ENCODE results near the gene TARS3.

TARS3 gene

GRCh38 chr15:101689901-101690300, 34.4 kb downstream of the TARS3 start:
- no peaks in the 10 kb centered on the region for H3K9me3 ChIP-seq (ENCODE audit: control extremely low read depth in 1 of 5, control insufficient read depth in 4 of 5, insufficient read depth in 2 of 5, low read depth in 1 of 5, low read length in 4 of 5)
- WGBS (ENCODE audit: insufficient coverage) = 100% methylated on average over 5 of the region's 6 CpGs
- peaks cover 8 to 35% (median 14%) of the 10 kb centered on the region in 4 experiments for H3K36me3 ChIP-seq (ENCODE audit: control insufficient read depth in 4 of 4, insufficient read depth in 4 of 4, low read length in 3 of 4)
- no peak for DNase-seq
- ChIA-PET POLR2A (no interaction called here), CTCF (no interaction called here)
- H3K27me3 ChIP-seq (replicated peaks in 2 of 5; ENCODE audit: control insufficient read depth in 4 of 5, insufficient read depth in 5 of 5, low read length in 4 of 5) = no peaks in the 10 kb centered on the region
- H3K4me3 ChIP-seq (ENCODE audit: control insufficient read depth in 1 of 7, extremely low read depth in 1 of 7, insufficient read depth in 4 of 7, low read depth in 2 of 7, low read length in 6 of 7) = no peak overlapping the region
- H3K4me1 ChIP-seq (ENCODE audit: control extremely low read depth in 1 of 4, control insufficient read depth in 4 of 4, insufficient read depth in 4 of 4, low read length in 3 of 4) = no peaks in the 10 kb centered on the region
- no peak overlapping the region for H3K27ac ChIP-seq (ENCODE audit: insufficient read depth in 1 of 2, low read depth in 1 of 2, low read length in 2 of 2, poor library complexity in 1 of 2, severe bottlenecking in 2 of 2)

- H3K27me3 ChIP-seq (replicated peaks in 2 of 5; ENCODE audit: control insufficient read depth in 4 of 5, insufficient read depth in 5 of 5, low read length in 4 of 5) = no peaks in the 10 kb centered on the region
- no peak overlapping the region for H3K4me3 ChIP-seq (ENCODE audit: control insufficient read depth in 1 of 7, extremely low read depth in 1 of 7, insufficient read depth in 4 of 7, low read depth in 2 of 7, low read length in 6 of 7)
- ChIA-PET CTCF (no interaction called here), POLR2A (no interaction called here)
- no peaks in the 10 kb centered on the region for H3K9me3 ChIP-seq (ENCODE audit: control extremely low read depth in 1 of 5, control insufficient read depth in 4 of 5, insufficient read depth in 2 of 5, low read depth in 1 of 5, low read length in 4 of 5)
- DNase-seq = no peak
- H3K27ac ChIP-seq (ENCODE audit: insufficient read depth in 1 of 2, low read depth in 1 of 2, low read length in 2 of 2, poor library complexity in 1 of 2, severe bottlenecking in 2 of 2) = no peak overlapping the region
- no peaks in the 10 kb centered on the region for H3K4me1 ChIP-seq (ENCODE audit: control extremely low read depth in 1 of 4, control insufficient read depth in 4 of 4, insufficient read depth in 4 of 4, low read length in 3 of 4)
- peaks cover 0 to 27% (median 15%) of the 10 kb centered on the region in 4 experiments for H3K36me3 ChIP-seq (ENCODE audit: control insufficient read depth in 4 of 4, insufficient read depth in 4 of 4, low read length in 3 of 4)
- WGBS (ENCODE audit: insufficient coverage) = 100% methylated on average over 1 of the region's 2 CpGs
Measured at GRCh38 chr15:101686718-101687117, 37.6 kb downstream of the TARS3 start.

- ChIA-PET POLR2A (no interaction called here), CTCF (no interaction called here)
- WGBS (ENCODE audit: insufficient coverage) = no CpG with 5 or more reads among the region's 3 CpGs
- Histone ChIP-seq H3K27me3 (replicated peaks in 2 of 5; ENCODE audit: control insufficient read depth in 4 of 5, insufficient read depth in 5 of 5, low read length in 4 of 5) (no peaks in the 10 kb centered on the region), H3K4me1 (ENCODE audit: control extremely low read depth in 1 of 4, control insufficient read depth in 4 of 4, insufficient read depth in 4 of 4, low read length in 3 of 4) (no peaks in the 10 kb centered on the region), H3K36me3 (ENCODE audit: control insufficient read depth in 4 of 4, insufficient read depth in 4 of 4, low read length in 3 of 4) (peaks cover under 1 to 32% (median 18%) of the 10 kb centered on the region in 4 experiments), H3K9me3 (ENCODE audit: control extremely low read depth in 1 of 5, control insufficient read depth in 4 of 5, insufficient read depth in 2 of 5, low read depth in 1 of 5, low read length in 4 of 5) (no peaks in the 10 kb centered on the region), H3K27ac (ENCODE audit: insufficient read depth in 1 of 2, low read depth in 1 of 2, low read length in 2 of 2, poor library complexity in 1 of 2, severe bottlenecking in 2 of 2) (no peak overlapping the region), H3K4me3 (ENCODE audit: control insufficient read depth in 1 of 7, extremely low read depth in 1 of 7, insufficient read depth in 4 of 7, low read depth in 2 of 7, low read length in 6 of 7) (no peak overlapping the region)
- no peak for DNase-seq
Measured at GRCh38 chr15:101684877-101685276, 39.4 kb downstream of the TARS3 start.

GRCh38 chr15:101684384-101684783, 39.9 kb downstream of the TARS3 start:
- H3K27ac ChIP-seq (ENCODE audit: insufficient read depth in 1 of 2, low read depth in 1 of 2, low read length in 2 of 2, poor library complexity in 1 of 2, severe bottlenecking in 2 of 2) = no peak overlapping the region
- ChIA-PET POLR2A (no interaction called here), CTCF (no interaction called here)
- H3K9me3 ChIP-seq (ENCODE audit: control extremely low read depth in 1 of 5, control insufficient read depth in 4 of 5, insufficient read depth in 2 of 5, low read depth in 1 of 5, low read length in 4 of 5) = no peaks in the 10 kb centered on the region
- WGBS (ENCODE audit: insufficient coverage) = 100% methylated on average over 1 of the region's 1 CpG
- H3K4me1 ChIP-seq (ENCODE audit: control extremely low read depth in 1 of 4, control insufficient read depth in 4 of 4, insufficient read depth in 4 of 4, low read length in 3 of 4) = no peaks in the 10 kb centered on the region
- DNase-seq = no peak
- H3K36me3 ChIP-seq (ENCODE audit: control insufficient read depth in 4 of 4, insufficient read depth in 4 of 4, low read length in 3 of 4) = peaks cover 2 to 34% (median 20%) of the 10 kb centered on the region in 4 experiments
- no peak overlapping the region for H3K4me3 ChIP-seq (ENCODE audit: control insufficient read depth in 1 of 7, extremely low read depth in 1 of 7, insufficient read depth in 4 of 7, low read depth in 2 of 7, low read length in 6 of 7)
- H3K27me3 ChIP-seq (replicated peaks in 2 of 5; ENCODE audit: control insufficient read depth in 4 of 5, insufficient read depth in 5 of 5, low read length in 4 of 5) = no peaks in the 10 kb centered on the region

GRCh38 chr15:101679806-101680205, 44.5 kb downstream of the TARS3 start:
- POLR2A ChIA-PET = no interaction called here
- DNase-seq = no peak
- H3K27ac ChIP-seq (ENCODE audit: insufficient read depth in 1 of 2, low read depth in 1 of 2, low read length in 2 of 2, poor library complexity in 1 of 2, severe bottlenecking in 2 of 2) = no peak overlapping the region
- H3K27me3 ChIP-seq (replicated peaks in 2 of 5; ENCODE audit: control insufficient read depth in 4 of 5, insufficient read depth in 5 of 5, low read length in 4 of 5) = no peaks in the 10 kb centered on the region
- H3K36me3 ChIP-seq (ENCODE audit: control insufficient read depth in 4 of 4, insufficient read depth in 4 of 4, low read length in 3 of 4) = peaks cover 2 to 39% (median 15%) of the 10 kb centered on the region in 4 experiments
- 100% methylated on average over 2 of the region's 2 CpGs for WGBS (ENCODE audit: insufficient coverage)
- H3K4me3 ChIP-seq (ENCODE audit: control insufficient read depth in 1 of 7, extremely low read depth in 1 of 7, insufficient read depth in 4 of 7, low read depth in 2 of 7, low read length in 6 of 7) = no peak overlapping the region
- CTCF ChIA-PET = no interaction called here
- H3K4me1 ChIP-seq (ENCODE audit: control extremely low read depth in 1 of 4, control insufficient read depth in 4 of 4, insufficient read depth in 4 of 4, low read length in 3 of 4) = no peaks in the 10 kb centered on the region
- no peaks in the 10 kb centered on the region for H3K9me3 ChIP-seq (ENCODE audit: control extremely low read depth in 1 of 5, control insufficient read depth in 4 of 5, insufficient read depth in 2 of 5, low read depth in 1 of 5, low read length in 4 of 5)

GRCh38 chr15:101676921-101677329, 47.3 kb downstream of the TARS3 start:
- Histone ChIP-seq H3K27me3 (replicated peaks in 2 of 5; ENCODE audit: control insufficient read depth in 4 of 5, insufficient read depth in 5 of 5, low read length in 4 of 5) (no peaks in the 10 kb centered on the region), H3K36me3 (ENCODE audit: control insufficient read depth in 4 of 4, insufficient read depth in 4 of 4, low read length in 3 of 4) (peaks cover 8 to 49% (median 18%) of the 10 kb centered on the region in 4 experiments), H3K4me3 (ENCODE audit: control insufficient read depth in 1 of 7, extremely low read depth in 1 of 7, insufficient read depth in 4 of 7, low read depth in 2 of 7, low read length in 6 of 7) (no peak overlapping the region), H3K27ac (ENCODE audit: insufficient read depth in 1 of 2, low read depth in 1 of 2, low read length in 2 of 2, poor library complexity in 1 of 2, severe bottlenecking in 2 of 2) (no peak overlapping the region), H3K4me1 (ENCODE audit: control extremely low read depth in 1 of 4, control insufficient read depth in 4 of 4, insufficient read depth in 4 of 4, low read length in 3 of 4) (no peaks in the 10 kb centered on the region), H3K9me3 (ENCODE audit: control extremely low read depth in 1 of 5, control insufficient read depth in 4 of 5, insufficient read depth in 2 of 5, low read depth in 1 of 5, low read length in 4 of 5) (no peaks in the 10 kb centered on the region)
- ChIA-PET CTCF (no interaction called here), POLR2A (no interaction called here)
- WGBS (ENCODE audit: insufficient coverage) = 100% methylated on average over 1 of the region's 4 CpGs
- DNase-seq = no peak

GRCh38 chr15:101675796-101676582, 48.3 kb downstream of the TARS3 start:
- H3K4me3 ChIP-seq (ENCODE audit: control insufficient read depth in 1 of 7, extremely low read depth in 1 of 7, insufficient read depth in 4 of 7, low read depth in 2 of 7, low read length in 6 of 7) = no peak overlapping the region
- WGBS (ENCODE audit: insufficient coverage) = 95% methylated on average over 11 of the region's 16 CpGs
- no peak for DNase-seq

More at GRCh38 chr15:101675796-101676582, 48.3 kb downstream of the TARS3 start:
- Histone ChIP-seq H3K36me3 (ENCODE audit: control insufficient read depth in 4 of 4, insufficient read depth in 4 of 4, low read length in 3 of 4) (peaks cover 10 to 51% (median 20%) of the 10 kb centered on the region in 4 experiments), H3K27me3 (replicated peaks in 2 of 5; ENCODE audit: control insufficient read depth in 4 of 5, insufficient read depth in 5 of 5, low read length in 4 of 5) (no peaks in the 10 kb centered on the region), H3K9me3 (ENCODE audit: control extremely low read depth in 1 of 5, control insufficient read depth in 4 of 5, insufficient read depth in 2 of 5, low read depth in 1 of 5, low read length in 4 of 5) (no peaks in the 10 kb centered on the region), H3K4me1 (ENCODE audit: control extremely low read depth in 1 of 4, control insufficient read depth in 4 of 4, insufficient read depth in 4 of 4, low read length in 3 of 4) (no peaks in the 10 kb centered on the region), H3K27ac (ENCODE audit: insufficient read depth in 1 of 2, low read depth in 1 of 2, low read length in 2 of 2, poor library complexity in 1 of 2, severe bottlenecking in 2 of 2) (no peak overlapping the region)
- ChIA-PET POLR2A (no interaction called here), CTCF (interaction anchor here (1.9 kb wide), 1 partner anchor 18 kb away, joined by 4 read pairs; no protein-coding TSS in a partner anchor)
